H1 (cell line): ENCODE measurements around the gene PRKCD.

Source experiments
- CEBPB ChIP-seq: IDR thresholded peaks from 2 replicates; pipeline ENCODE4 v1.6.1; 2012; ENCODE audit warnings: low read depth, low read length
- RNF2 ChIP-seq: fragments of 200-900, 300-1000 bp; sonication (generic); IDR thresholded peaks from 2 replicates; pipeline ENCODE4 v1.7.1; 2016; ENCODE audit warnings: borderline replicate concordance, low read depth, mild to moderate bottlenecking, antibody characterized with exemption, low read length; ENCODE audit not compliant: poor library complexity, severe bottlenecking; ENCODE audit errors: missing control alignments
- TAF1 ChIP-seq: IDR thresholded peaks from 2 replicates; pipeline ENCODE4 v1.6.1; 2011; ENCODE audit warnings: mild to moderate bottlenecking, low read depth, low read length
- TF ChIP-seq, protein P1 (sequence below), 3 experiments: IDR thresholded peaks; 1 replicate in 2 of 3; 2 replicates in 1 of 3; pipeline versions ENCODE4 v1.5.1 to v1.6.1; 2011; ENCODE audit warnings: low read length in 3 of 3, mild to moderate bottlenecking in 3 of 3, inconsistent platforms in 2 of 3, low read depth in 1 of 3, moderate library complexity in 1 of 3; ENCODE audit not compliant: insufficient read depth in 1 of 3; ENCODE audit errors: control extremely low read depth in 1 of 3

DNA sequence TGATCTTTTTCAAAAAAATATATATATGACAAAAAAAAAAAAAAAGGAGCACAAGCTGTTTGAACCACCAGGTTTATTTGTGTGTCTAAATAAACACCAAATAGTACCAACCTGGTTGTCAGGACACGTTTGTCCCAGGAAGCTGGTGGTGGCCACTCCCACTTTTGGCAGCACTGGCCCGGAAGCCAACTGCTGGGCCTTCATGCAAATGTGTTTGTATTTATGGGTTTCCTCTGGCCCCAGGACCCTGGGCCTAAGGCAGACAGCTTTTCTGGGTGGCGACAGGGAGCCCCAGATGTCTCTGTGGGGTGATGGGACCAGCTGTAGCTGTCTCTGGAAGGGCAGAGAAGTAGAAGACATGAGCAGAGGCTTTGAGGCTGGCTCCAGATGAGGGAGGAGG lies 31.6 kb downstream of the PRKCD start:
- TF ChIP-seq, protein P1, sequence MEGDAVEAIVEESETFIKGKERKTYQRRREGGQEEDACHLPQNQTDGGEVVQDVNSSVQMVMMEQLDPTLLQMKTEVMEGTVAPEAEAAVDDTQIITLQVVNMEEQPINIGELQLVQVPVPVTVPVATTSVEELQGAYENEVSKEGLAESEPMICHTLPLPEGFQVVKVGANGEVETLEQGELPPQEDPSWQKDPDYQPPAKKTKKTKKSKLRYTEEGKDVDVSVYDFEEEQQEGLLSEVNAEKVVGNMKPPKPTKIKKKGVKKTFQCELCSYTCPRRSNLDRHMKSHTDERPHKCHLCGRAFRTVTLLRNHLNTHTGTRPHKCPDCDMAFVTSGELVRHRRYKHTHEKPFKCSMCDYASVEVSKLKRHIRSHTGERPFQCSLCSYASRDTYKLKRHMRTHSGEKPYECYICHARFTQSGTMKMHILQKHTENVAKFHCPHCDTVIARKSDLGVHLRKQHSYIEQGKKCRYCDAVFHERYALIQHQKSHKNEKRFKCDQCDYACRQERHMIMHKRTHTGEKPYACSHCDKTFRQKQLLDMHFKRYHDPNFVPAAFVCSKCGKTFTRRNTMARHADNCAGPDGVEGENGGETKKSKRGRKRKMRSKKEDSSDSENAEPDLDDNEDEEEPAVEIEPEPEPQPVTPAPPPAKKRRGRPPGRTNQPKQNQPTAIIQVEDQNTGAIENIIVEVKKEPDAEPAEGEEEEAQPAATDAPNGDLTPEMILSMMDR (IDR thresholded peaks at IDR 0.05; ENCODE audit: control extremely low read depth in 1 of 3, insufficient read depth in 1 of 3, low read depth in 1 of 3, low read length in 3 of 3) = no peak
- no peak for TF ChIP-seq TAF1
- no peak for TF ChIP-seq RNF2
- no peak for TF ChIP-seq CEBPB
